T47D (cell line): Measurements from ENCODE around the gene TACC2.

Source experiments
- DNase-seq, 2 experiments: peaks; one replicate each; pipeline versions ENCODE4 v3.0.0 to v3.0.0-alpha.2; 2011 to 2012; ENCODE audit warnings: low read depth in 1 of 2, low spot score in 1 of 2
- JUND ChIP-seq: IDR thresholded peaks from 2 replicates; pipeline ENCODE4 v1.6.1; 2012; ENCODE audit warnings: low read depth
- in situ Hi-C: cut with HindIII; loops from 2 replicates; pipeline ENCODE4 v1.10.0; 2016; ENCODE audit warnings: low sequenced_read_pairs, low pct_unique_long_range_greater_than_20kb

Gene TACC2

DNA sequence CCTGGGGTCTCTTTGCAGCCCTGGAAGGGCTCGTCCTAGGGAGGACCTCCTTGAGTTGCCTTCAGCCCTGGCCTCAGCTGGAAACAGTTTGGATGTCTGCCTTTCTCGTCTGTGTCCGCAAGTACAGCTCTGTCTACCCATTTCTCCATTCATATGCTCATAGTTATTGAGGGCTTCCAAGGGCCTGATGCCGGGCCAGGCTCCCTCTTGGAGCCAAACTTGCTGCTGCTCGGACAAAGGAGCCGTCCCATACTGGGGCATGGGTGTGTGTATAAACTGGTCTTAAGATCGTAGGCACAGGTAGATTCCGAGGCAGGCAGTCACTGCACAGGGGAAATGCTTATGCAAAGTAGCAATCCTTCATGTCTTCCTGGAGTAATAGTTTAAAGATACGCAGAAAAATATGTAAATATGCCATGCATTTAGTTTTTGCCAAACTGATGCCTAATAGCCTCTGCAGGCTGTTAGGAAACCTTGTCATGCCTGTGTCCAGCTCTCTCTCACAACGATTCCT is 165.1 kb downstream of the TACC2 start:
- in situ Hi-C loops = no loop called here
- DNase-seq = no peak
- no peak for TF ChIP-seq JUND

DNA sequence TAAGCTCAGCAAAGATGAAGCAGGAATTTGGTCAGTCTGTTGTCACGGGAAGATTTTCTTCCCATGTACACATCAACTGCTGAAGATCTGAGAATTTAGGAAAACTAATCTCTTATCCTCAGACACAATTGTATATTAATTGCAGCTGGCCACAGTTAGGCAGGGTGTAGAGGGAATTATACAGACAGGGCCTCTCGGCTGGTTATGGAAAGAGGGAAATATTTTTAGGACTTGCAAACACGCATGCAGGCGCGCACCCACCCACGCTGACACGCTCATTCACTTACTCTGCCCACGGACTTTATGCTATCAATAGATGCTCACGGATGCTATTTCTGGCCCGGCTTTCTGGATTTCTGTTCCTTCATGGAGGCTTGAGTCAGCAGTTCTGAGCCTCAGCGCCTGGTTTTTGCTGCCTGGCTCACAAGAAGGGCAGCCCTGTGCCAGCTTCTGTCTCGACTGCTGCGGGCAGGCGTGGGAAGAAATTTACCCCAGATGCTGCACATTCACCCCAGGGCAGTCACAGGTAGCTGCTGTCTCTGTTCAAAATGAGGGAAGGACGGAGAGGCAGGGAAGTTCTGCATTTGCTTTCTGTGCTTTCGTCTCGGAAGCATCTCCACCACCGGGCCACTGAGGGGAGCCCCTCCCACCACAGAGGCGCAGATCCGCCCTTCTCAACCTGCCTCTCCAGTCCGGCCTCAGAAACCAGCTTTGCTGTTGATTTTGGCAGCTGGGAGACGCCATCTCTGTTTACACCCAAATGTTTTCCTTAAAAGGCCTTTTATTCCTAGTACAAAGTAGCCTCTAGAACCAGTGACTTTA is 165.8 kb downstream of the TACC2 start:
- DNase-seq = peak; percentile 63 to 72
- TF ChIP-seq JUND = no peak
- in situ Hi-C loops = no loop called here

DNA sequence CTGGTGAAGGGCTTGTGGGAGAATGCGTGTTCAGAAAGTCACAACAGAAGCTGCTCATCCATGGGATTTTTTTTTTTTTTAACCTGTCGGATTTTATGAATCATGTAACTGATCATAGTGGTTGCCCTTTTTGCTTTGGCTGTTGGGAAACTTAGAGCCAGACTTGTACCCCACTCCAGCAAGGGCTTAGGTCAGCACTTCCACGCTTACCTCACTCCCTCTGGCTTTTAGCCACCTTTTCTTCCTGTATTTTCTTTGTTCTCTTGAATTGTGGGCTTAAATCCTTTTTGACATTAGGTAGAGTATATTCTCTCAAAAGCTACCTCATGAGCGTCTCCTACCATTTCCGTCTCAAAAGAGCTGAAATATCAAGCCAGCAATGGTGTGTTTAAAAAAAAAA is 168.5 kb downstream of the TACC2 start:
- no peak for TF ChIP-seq JUND
- no peak for DNase-seq
- in situ Hi-C loops = no loop called here

DNA sequence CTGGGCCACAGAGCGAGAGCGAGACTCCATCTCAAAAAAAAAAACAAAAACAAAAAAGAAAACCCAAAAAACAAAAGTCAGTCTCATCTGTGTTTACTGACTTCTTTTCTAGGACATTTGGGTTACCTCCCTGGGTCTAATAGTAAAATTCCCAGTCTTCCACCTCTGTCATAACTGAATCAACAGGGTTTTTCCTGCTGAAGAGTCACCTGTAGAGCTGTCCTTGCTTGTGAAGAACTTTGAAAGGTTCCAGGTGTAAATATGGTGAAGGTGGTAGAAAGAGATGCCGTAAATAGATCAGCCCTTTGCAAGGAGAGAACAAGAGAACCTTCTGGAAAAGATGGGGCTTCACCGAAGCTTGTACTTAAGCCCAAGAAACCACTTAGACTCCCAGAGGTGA is 169.4 kb downstream of the TACC2 start:
- in situ Hi-C loops = no loop called here
- DNase-seq = no peak
- TF ChIP-seq JUND = no peak

DNA sequence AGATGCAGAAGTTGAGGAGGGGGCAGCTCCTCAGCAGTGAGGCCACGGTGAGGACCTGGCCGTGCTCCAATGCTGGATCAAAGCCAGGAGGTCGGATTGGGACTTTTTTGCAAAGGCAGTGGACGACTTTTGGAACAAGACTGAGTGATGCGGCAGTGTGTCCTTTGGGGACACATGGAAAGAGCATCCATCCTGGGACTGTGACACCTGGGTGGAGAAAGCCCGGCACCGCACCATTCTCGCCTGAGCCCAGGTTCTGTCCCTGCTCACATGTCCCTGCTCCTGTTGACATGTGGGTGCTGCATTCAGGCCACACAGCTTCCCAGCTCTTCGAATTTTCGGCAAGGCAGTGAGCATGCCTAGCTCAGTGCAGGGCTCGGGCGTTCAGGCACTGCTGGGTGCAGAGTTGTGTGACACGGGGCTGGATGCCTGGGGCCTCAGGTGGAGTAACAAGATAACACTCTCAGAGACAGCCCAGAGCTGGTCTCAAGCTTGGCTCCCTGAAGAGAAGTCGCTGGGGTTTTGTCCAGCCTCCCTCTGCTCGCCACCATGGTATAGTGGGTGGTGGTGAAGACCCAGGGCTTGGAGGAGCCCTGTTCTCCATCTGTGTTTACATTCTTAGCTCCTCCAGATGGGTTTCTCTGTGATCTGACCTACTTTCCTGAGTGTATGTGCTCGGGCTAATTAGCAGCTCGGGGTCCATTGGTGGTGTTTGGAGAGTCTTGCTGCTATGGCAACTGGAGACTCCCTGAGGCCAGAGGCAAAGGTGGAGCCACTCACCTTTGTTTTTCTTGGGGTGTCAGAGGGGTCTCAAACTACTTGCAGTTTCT is 170.4 kb downstream of the TACC2 start:
- no peak for DNase-seq
- in situ Hi-C loops = no loop called here
- no peak for TF ChIP-seq JUND

DNA sequence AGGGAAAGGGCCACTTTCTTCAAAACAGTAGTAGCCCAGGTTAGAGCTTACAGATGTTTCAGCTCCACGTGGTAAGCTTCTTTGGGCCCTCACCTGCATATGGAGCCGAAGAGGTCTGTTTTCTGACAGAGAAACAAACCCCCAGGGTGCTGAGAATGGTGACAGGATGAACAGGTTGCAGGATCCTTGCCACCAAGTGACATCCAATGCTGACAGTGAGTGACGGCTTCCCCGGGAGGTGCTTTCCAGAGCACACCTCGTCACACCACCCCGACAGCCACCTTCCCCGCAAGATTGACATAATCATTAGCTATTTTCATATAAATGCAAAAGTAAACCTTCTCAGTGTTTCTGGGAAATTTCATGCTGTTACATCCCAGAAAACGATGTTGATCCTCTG is 172.8 kb downstream of the TACC2 start:
- no peak for DNase-seq
- no peak for TF ChIP-seq JUND
- in situ Hi-C loops = no loop called here

DNA sequence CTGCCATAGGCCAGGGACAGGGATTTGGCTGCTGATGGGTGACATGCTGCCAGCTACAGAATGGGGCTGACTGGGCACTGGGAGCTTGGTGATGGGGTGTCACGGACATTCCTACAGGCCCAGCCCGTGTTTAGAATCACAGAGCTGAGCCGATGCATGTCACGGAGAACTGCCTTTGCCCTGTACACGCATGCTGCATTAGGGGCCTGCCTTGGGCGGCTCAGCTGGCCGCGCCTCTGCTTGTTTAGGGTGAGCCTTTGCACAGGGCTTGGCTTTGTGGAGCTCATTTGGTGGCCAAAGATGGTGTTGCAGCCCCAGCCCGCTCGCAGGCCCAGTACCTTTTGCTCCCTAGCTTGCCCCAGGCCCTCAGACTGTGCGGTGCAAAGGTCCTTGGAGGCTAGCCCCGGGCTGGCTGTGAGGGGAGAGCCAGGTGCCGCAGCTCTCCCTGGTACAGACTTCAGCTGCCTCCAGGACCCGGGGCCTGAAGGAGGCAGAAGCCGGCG is 173.8 kb downstream of the TACC2 start:
- no peak for DNase-seq
- TF ChIP-seq JUND = no peak
- in situ Hi-C loops = no loop called here

DNA sequence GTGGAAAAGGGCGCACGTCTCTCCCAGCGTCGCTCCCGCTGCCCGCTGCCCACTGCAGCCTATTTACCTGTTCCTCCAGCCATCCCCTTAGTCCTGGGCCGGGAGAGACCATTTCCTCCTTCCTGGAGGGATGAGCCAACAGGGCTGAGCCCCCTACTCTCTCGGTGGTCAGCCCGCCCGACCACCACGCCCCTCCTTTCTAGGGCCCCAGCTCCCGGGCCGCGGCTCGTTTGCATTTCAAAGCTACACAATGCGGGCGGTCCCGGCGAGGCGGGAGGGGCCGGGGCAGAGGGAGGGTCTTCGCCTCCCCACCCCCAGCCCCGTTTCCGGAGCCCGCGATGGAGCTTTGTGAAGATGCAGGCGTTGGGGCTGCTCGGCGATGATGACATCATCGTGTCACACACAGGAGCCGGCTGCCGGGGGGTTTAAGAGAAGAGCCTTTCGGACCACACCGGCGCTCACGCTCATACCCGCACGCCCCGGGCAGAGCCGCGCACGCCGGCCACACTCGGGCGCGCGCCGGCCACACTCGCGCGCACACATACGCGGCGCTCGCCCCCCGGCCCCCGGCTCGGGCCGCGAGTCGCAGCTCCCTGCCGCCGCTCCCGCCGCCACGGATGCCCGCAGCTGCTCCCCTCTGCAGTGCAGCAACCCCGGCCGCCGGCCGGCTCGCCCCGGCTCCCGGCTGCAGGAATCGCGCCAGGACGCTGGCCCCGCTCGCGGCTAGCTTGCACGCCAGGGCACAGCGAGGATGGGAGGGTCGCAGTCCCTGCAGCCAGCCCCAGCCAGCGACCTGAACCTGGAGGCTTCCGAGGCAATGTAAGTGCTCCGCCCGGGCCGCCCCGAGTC is 174.4 kb downstream of the TACC2 start:
- in situ Hi-C loops = no loop called here
- no peak for DNase-seq
- TF ChIP-seq JUND = no peak

DNA sequence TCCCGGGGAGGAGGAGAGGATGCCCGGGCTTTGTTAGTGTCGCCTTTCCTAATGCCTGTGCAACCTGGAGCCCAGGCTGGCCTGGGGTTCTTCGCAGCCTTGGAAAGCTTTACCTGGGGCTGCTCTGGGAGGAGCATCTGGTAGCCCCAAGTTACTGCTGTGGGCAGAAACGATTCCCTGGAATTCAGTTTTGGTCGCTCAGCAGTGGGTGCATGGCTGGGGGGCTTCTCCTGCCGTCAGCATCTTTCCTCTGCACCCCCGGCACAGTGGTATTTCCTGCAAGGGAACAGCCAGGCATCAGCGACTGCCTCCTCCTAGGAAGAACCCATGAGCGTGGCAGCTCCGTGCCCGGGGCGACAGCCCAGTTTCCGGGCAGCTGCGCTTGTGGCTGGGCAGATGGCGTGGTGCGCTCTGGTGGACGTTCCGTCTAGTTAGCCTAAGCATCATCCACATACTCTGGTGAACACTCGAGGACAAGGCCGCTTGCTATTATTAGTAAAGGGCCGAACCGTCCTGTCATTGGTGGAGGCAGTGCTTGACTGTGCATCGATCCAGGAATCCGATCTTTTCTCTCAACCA is 175.1 kb downstream of the TACC2 start:
- no peak for TF ChIP-seq JUND
- in situ Hi-C loops = no loop called here
- no peak for DNase-seq

DNA sequence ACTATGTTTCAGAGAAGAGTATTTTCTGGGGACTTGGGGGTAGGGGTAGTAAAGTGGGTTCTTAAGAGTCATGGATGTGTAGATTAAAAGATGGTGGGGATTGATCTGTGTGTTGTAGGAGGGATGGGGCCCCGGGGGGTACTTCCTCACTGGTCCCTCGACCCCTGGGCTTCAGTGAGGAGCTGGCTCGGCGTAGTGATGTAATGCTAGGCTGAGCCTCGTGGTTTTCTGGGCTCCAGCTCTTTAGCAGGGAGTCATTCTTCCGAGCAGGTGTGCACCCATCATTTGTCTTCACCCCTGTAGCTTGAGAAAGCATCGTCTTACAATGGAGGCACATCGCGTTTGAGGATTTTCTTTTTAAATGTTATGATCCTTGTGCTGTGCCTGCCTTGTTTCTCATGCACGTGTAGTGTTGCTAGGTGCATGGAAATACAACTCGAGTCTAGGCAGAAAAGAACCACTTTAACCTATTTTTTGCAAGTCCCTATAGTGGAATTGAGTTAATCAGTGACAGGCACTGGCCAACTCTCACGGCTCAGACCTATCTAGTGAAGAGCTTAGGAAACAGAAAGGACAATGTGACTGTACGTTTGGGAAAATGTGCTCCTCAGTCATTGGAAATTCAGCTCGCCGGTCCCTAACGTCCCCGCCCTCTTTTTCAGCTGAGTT is 176.0 kb downstream of the TACC2 start:
- DNase-seq = no peak
- TF ChIP-seq JUND = no peak
- in situ Hi-C loops = no loop called here

DNA sequence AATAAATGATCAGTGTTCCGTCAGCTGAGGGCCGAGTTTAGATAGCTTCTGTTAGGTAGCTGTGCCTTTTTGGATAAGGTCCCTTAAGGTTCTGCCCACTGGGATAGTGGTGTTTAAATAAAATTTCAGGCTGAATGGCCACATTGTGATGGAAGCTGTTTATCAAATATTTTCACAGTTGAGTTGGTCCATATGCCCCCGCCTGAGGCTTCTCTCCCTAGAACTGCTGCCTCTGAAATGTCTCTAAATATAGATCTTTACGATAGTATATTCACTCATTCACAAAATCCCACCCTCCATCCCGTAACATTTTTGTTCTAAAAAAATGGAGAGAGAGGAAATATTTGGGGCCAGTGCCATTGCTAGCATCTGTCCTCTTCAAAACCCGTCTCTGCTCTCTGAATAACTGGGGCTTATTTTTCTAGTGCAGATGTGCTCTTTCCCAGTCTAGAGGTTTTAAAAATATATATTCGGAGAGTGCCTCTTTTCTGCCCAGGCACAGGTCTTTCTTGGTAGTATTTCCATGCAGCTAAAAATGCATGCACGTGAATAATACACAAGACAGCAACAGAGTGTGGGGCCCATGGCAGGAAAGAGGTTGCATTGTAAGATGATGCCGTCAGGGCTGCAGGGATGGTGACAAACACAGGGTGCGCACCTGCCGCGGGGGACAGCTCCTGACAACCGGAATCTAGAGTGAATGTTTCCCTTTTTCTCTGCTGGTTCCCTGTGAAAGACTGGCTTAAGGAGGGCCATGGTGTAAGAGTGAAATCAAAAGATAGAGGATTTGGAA is 176.7 kb downstream of the TACC2 start:
- in situ Hi-C loops = no loop called here
- no peak for DNase-seq
- TF ChIP-seq JUND = no peak
